ENCODE measurements around the gene PTMA. TPM values are rescaled to one million over a fixed set of nuclear protein-coding genes. Genes with fewer than 3 reads are reported as not detected.
"Not testable (repeated sequence)": the region's sequence is repeated elsewhere in the genome, so short reads cannot be mapped to it uniquely, and the experiment has no call there.

The PTMA gene, protein sequence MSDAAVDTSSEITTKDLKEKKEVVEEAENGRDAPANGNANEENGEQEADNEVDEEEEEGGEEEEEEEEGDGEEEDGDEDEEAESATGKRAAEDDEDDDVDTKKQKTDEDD
- polyA plus RNA-seq (ENCODE audit: low read depth in 6 of 6), result 1,000 to 10,000 TPM; 1,295 to 2,538 (median 2,137) TPM

DNA sequence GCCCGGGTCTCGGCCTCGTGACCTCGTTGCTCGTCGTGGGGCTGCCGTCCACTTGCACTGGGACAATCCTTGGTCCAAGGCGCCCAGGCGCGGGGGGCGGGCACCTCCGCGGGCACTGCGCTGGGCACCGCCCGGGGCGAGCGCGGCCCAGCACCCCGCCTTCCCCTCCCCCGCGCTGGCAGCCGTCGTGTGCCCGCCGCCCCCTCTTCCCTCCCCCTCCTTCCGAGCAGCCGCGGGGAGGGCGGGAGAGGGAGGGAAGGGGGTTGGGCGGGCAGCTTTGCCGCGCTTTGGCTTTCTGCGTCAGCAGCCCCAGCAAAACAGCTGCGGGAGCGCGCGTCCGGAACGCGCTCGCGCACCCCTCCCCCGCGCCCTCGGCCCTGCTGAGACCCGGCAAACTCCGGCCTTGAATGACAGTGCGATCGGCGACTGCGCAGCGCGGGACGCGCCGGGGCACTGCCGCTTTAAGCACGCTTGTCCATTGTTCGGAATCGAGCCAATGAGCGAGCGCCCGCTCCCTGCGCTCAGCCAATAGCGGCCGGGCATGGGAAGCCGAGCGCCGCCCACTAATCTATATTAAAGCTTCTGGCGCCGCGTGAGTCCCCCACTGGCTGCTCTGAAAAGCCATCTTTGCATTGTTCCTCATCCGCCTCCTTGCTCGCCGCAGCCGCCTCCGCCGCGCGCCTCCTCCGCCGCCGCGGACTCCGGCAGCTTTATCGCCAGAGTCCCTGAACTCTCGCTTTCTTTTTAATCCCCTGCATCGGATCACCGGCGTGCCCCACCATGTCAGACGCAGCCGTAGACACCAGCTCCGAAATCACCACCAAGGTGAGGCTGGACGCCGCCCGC is at the start of gene PTMA:
Gene PTMA (plus strand): TSS at position 599 of the 846 bp plus-strand sequence. CDS start 182 bp downstream, at position 781.
- peaks cover 25 to 35% (median 31%) of the 10 kb centered on the region in 3 donors for H3K4me1 Mint-ChIP-seq
- H3K27me3 Mint-ChIP-seq, result no peaks in the 10 kb centered on the region
- DNase-seq (peak; percentile 100), ATAC-seq (ENCODE audit: low read depth in 2 of 2) (peak; percentile 53 to 60)
- peak within 1 kb of the TSS; percentile 100 for H3K27ac Mint-ChIP-seq
- H3K9me3 Mint-ChIP-seq, result peaks cover 0 to 3% (median 0%) of the 10 kb centered on the region in 7 donors
- H3K4me3 Mint-ChIP-seq, result peak within 1 kb of the TSS; percentile 90 to 100 (median 99)
- H3K36me3 Mint-ChIP-seq, result peaks cover 7 to 16% of the 10 kb centered on the region in 2 donors

GRCh38 chr2:231660073-231660472 is 48.3 kb upstream of the PTMA start:
- peak overlapping the region in 2 of 6 donors; percentile 73 to 100 for H3K27ac Mint-ChIP-seq
- H3K4me1 Mint-ChIP-seq, result peaks cover 13 to 34% (median 17%) of the 10 kb centered on the region in 3 donors
- H3K27me3 Mint-ChIP-seq; H3K9me3 Mint-ChIP-seq; ATAC-seq (ENCODE audit: low read depth in 2 of 2); DNase-seq; H3K36me3 Mint-ChIP-seq: not testable (repeated sequence)
- H3K4me3 Mint-ChIP-seq, result peak overlapping the region in 2 of 8 donors; percentile 6 to 59

- Mint-ChIP-seq H3K4me3 (peak overlapping the region in 5 of 8 donors; percentile 6 to 83 (median 33)), H3K27me3 (no peaks in the 10 kb centered on the region), H3K36me3 (no peaks in the 10 kb centered on the region), H3K4me1 (peaks cover 19 to 41% (median 22%) of the 10 kb centered on the region in 3 donors), H3K9me3 (peaks cover 0 to 4% (median 0%) of the 10 kb centered on the region in 7 donors), H3K27ac (peak overlapping the region; percentile 47 to 100 (median 91))
- ATAC-seq (ENCODE audit: low read depth in 2 of 2) (no peak), DNase-seq (no peak)
Observed at GRCh38 chr2:231660860-231661259, 47.5 kb upstream of the PTMA start.

DNA sequence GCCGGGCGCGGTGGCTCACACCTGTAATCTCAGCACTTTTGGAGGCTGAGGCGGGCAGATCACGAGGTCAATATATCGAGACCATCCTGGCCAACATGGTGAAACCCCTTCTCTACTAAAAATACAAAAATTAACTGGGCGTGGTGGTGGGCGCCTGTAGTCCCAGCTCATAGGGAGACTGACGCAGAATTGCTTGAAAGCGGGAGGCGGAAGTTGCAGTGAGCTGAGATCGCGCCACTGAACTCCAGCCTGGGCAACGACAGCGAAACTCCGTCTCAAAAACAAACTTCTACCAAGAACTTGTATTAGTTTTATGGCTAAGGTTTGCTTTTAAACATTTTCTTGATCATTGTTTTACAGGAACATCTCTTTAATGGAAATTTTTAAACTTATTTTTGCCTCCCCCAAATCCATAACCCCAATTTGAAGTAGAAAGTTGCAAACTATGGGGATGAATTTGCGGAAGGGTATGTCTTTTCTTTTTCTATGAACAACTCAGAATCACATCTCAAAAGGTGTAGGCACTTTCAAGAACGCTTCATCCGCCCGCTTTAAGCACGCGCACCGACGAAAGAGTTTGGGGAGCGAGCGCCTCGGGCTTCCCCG is 46.8 kb upstream of the PTMA start:
- Mint-ChIP-seq H3K36me3 (no peaks in the 10 kb centered on the region), H3K27ac (peak overlapping the region; percentile 81 to 100 (median 97)), H3K4me1 (peaks cover 21 to 44% (median 28%) of the 10 kb centered on the region in 3 donors), H3K9me3 (peaks cover 0 to 4% (median 0%) of the 10 kb centered on the region in 7 donors), H3K27me3 (no peaks in the 10 kb centered on the region), H3K4me3 (peak overlapping the region; percentile 71 to 90 (median 81))
- DNase-seq (no peak), ATAC-seq (ENCODE audit: low read depth in 2 of 2) (no peak)

- Mint-ChIP-seq H3K9me3 (peaks cover 0 to 4% (median 0%) of the 10 kb centered on the region in 7 donors), H3K4me3 (peak overlapping the region; percentile 71 to 90 (median 81)), H3K36me3 (no peaks in the 10 kb centered on the region), H3K27me3 (no peaks in the 10 kb centered on the region), H3K27ac (peak overlapping the region; percentile 81 to 100 (median 97)), H3K4me1 (peaks cover 23 to 51% (median 35%) of the 10 kb centered on the region in 3 donors)
- ATAC-seq (ENCODE audit: low read depth in 2 of 2), result peak; percentile 80 to 81
- DNase-seq, result peak; percentile 99
Observed at GRCh38 chr2:231662028-231662810, 46.1 kb upstream of the PTMA start.

- Mint-ChIP-seq H3K4me1 (peaks cover 29 to 58% (median 42%) of the 10 kb centered on the region in 3 donors), H3K27me3 (no peaks in the 10 kb centered on the region), H3K9me3 (peaks cover 0 to 4% (median 0%) of the 10 kb centered on the region in 7 donors), H3K4me3 (peak overlapping the region; percentile 71 to 90 (median 82)), H3K36me3 (no peaks in the 10 kb centered on the region), H3K27ac (peak overlapping the region; percentile 81 to 100 (median 97))
- no peak for ATAC-seq (ENCODE audit: low read depth in 2 of 2)
- no peak for DNase-seq
Observed at GRCh38 chr2:231662811-231663457, 45.4 kb upstream of the PTMA start.

- H3K4me1 Mint-ChIP-seq, result peaks cover 32 to 65% (median 47%) of the 10 kb centered on the region in 3 donors
- no peaks in the 10 kb centered on the region for H3K27me3 Mint-ChIP-seq
- H3K36me3 Mint-ChIP-seq, result no peaks in the 10 kb centered on the region
- no peak for ATAC-seq (ENCODE audit: low read depth in 2 of 2)
- H3K9me3 Mint-ChIP-seq, result peaks cover 0 to 4% (median 0%) of the 10 kb centered on the region in 7 donors
- H3K27ac Mint-ChIP-seq, result peak overlapping the region; percentile 81 to 100 (median 97)
- no peak for DNase-seq
- H3K4me3 Mint-ChIP-seq, result peak overlapping the region; percentile 31 to 83 (median 74)
Observed at GRCh38 chr2:231663458-231664212, 44.7 kb upstream of the PTMA start.

- no peak for ATAC-seq (ENCODE audit: low read depth in 2 of 2)
- H3K4me3 Mint-ChIP-seq, result peak overlapping the region in 1 of 8 donors; percentile 83
- no peak for DNase-seq
Observed at GRCh38 chr2:231664727-231665126, 43.6 kb upstream of the PTMA start.

GRCh38 chr2:231665245-231666170 is 42.8 kb upstream of the PTMA start:
- Mint-ChIP-seq H3K4me1 (peaks cover 45 to 83% (median 65%) of the 10 kb centered on the region in 3 donors), H3K9me3 (peaks cover 0 to 4% (median 0%) of the 10 kb centered on the region in 7 donors), H3K27me3 (no peaks in the 10 kb centered on the region), H3K27ac (peak overlapping the region; percentile 97 to 100 (median 98)), H3K36me3 (no peaks in the 10 kb centered on the region), H3K4me3 (peak overlapping the region; percentile 78 to 91 (median 84))
- DNase-seq (no peak), ATAC-seq (ENCODE audit: low read depth in 2 of 2) (no peak)

More at GRCh38 chr2:231664727-231665126, 43.6 kb upstream of the PTMA start:
- no peaks in the 10 kb centered on the region for H3K27me3 Mint-ChIP-seq
- no peaks in the 10 kb centered on the region for H3K36me3 Mint-ChIP-seq
- H3K9me3 Mint-ChIP-seq, result peaks cover 0 to 4% (median 0%) of the 10 kb centered on the region in 7 donors
- H3K27ac Mint-ChIP-seq, result peak overlapping the region; percentile 76 to 100 (median 85)
- H3K4me1 Mint-ChIP-seq, result peaks cover 43 to 76% (median 57%) of the 10 kb centered on the region in 3 donors

DNA sequence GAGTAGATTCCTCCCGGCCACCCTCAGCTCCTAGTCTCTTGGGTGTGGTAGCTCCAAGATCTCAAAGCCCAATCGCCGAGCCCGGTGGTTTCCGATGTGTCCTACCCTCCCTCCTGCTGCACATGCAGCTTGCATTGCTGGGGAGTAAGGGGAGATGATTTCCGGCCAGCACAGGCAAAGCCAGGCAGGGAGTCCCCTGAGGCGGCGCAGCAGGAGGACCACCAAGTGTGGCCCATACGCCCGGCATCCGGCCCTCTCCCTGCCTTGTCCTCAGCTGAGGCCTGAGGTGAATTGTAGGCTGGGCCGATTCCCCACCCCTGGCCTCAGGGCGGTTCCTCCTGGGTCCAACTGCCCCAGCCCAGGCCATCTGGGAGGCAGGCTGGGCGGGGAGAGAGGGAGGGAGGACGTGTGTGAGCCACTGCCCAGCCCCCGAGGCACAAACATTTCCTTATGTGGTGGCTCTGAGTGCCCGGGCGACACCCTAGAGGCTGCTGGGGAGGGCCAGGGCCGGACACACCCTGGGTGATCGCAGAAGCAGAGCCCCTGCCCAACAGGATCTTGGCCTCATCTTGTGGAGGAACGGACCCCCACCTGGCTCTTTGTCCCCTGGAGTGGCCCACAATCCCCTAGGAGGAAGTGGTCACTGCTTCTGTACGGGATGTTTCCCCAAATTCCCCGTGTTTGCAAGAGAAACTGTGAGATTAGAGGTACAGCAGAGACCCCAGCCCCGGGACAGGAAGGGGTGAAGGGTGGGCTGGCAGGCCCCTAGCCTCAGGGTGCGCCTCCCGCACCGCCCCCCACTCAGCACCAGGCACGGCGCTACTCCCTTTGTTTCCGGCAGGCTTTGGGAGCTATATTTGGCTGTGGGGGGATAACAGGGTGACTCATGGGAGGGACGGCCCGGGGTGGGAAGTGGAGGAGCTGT is 41.9 kb upstream of the PTMA start:
- ATAC-seq (ENCODE audit: low read depth in 2 of 2) (peak in 1 of 2 donors; percentile 2), DNase-seq (peak; percentile 42)
- Mint-ChIP-seq H3K27me3 (no peaks in the 10 kb centered on the region), H3K36me3 (no peaks in the 10 kb centered on the region), H3K27ac (peak overlapping the region; percentile 97 to 100 (median 98)), H3K9me3 (peaks cover 0 to 4% (median 0%) of the 10 kb centered on the region in 7 donors), H3K4me1 (peaks cover 50 to 82% (median 69%) of the 10 kb centered on the region in 3 donors), H3K4me3 (peak overlapping the region; percentile 83 to 92 (median 87))

Measured in naive B cell (primary cell).